HG02943 (cell line): ENCODE results near the gene HAPLN1.
"Not testable (repeated sequence)": the region's sequence is repeated elsewhere in the genome, so short reads cannot be mapped to it uniquely, and the experiment has no call there.

Experiments
- ATAC-seq: cut with Tn5 transposase; IDR thresholded peaks from one replicate; pipeline ENCODE4 v1.9.1; 2021; ENCODE audit warnings: mild to moderate bottlenecking, low read depth, moderate library complexity; ENCODE audit not compliant: unreplicated experiment

Gene HAPLN1

DNA sequence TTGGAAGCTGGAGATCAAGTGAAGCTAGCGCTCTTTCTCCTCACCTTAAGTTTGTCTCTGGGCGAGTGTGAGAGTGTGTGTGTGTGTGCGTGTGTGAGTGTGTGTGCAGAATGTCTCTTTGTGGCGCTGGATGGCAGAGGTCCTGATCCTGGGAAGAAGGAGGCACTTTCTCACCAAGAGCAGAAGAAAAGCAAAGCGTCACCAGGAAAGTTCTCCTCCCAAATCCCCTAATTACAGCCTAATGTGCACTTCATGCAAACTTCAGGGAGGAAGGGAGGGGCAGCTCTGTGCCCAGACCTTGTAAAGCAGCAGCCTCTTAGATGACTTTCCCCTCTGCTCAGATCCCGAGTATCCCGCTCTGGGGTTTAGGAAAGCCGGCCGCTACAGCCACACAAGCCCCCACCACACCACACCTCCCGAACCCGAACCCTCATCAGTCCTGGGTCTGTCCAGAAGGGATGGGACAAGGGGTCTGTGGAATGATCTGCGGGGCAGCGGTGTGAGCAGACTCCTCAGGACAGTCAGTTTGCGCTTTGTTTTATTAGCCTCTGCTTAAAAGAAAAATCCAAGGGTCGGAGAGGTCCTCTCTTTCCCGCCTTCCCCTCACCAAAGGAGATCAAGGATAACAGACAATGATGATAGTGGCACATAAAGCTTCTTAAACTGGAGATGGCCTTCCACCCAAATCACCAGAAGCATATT lies at the start of gene HAPLN1:
Gene HAPLN1, minus strand, starts transcription at position 20 of the 702 bp plus-strand sequence. CDS start 47,332 bp downstream, outside the sequence.
- ATAC-seq = no peak

DNA sequence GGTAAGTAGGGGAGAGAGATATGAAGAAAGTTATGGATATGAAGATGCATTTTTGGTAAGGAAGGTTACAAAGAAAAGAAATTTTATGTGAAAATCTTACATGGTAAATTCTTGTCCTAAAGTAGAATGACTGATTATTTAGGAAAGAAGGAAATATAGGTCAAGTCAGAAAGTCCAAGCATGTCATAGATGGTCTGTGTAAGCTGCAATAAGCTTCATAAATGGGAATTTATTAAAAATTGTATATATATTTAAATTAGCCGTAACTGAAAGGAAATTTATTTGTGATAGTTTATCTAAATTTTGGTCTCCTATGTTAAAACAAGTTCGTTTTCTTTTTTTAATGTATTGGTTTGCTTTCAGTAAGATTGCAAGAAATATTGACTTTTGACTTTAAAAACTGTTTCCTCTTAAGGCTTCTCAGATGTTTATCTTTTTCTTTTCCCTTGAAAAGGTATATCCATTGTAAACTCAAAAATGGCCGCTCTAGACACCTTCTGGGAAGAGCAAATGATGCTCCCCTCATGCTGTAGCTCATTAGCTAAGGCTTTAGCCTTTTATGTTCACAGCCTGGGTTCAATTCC lies 46.8 kb upstream of the HAPLN1 start:
- no peak for ATAC-seq

DNA sequence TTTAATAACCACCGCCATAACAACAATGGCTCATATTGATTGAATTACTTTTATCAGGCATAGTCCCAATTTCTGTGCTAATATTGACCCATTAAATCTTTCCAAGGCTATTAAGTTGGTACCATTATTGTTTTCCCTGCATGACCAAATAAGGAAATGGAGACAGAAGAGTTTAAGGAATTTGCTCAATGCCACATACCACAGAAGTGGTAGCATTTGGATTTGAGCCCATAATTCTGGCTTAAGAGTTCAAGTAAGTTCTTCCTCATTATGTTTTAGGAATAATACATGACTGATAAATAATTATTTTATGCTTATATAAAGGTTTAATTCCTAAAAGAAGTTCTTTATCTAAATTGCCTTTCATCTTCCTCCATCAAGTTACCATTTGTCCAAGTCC lies 43.4 kb upstream of the HAPLN1 start:
- no peak for ATAC-seq

DNA sequence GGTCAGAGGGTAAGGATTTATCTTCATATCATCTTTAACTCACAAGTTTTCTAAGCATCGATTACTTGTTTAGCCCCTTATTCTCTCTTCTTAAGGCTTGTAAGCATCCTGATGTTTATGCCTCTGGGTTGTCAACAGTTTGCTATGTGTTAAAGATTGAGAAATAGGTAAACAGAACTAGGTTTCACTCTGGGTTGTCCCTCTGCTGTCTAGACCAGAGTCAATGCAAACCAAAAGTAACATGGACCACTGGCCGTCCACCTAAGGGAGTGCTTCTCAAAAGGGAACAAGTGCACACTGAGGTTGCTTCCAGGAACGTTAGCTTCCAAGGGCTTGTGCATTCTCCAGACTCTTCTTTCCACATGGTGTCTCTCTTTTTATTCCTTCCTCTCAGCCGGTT lies 39.9 kb upstream of the HAPLN1 start:
- ATAC-seq = no peak

DNA sequence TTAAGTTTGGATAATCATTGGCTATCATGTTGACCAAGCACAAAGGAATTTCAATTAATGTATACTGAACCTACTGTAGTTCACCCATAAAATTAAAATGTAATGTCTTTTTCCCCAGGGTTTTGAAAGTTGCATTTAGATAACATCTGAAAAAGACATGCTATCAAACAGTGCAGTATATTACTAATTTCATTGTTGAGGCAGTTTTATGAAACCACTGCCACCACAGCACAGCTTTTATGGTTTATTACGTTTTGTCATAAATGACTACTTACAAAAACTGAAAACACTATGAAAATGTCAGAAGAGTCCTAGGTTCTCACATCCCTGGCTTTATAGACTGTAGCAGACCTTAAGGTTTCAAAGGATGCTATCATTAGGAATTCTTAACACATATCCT lies 32.0 kb upstream of the HAPLN1 start:
- no peak for ATAC-seq

DNA sequence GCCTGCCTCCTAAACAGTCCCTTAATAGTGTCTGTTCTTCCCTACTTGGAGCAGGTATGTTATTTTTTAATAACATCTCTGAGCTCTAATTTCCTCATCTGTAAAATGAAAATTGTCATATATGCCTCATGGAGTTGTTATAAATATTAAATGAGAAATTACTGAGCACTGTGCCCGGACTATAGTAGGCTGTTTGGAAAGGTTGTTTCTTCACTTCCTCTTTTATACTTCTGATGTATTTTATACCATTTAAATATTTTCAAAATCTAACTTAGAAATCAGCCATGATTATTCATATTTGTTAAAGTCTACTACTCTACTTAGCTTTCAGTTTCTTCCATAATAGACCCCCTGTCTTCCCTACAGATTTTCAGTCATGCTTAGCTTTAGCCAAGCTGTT lies 30.5 kb upstream of the HAPLN1 start:
- ATAC-seq = no peak

DNA sequence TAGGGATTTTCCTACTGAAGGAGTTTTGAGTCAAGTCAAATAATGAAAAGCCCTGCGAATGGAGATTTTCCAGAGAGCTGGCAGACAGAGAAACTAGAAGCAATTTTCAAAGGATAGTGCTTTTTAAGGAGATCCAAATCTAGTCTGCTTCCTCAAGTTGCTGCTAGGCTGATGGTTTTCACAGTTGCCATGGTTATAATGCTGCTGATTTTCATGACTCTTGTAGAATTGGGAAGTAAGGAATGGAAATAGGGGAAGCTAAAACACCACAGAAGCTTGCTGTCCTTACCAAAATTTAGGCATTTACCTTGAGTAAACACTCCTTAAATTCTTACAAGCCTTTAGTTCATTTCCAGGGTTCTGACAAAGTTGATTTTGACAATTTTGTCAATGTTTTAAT lies 30.1 kb upstream of the HAPLN1 start:
- ATAC-seq = no peak

DNA sequence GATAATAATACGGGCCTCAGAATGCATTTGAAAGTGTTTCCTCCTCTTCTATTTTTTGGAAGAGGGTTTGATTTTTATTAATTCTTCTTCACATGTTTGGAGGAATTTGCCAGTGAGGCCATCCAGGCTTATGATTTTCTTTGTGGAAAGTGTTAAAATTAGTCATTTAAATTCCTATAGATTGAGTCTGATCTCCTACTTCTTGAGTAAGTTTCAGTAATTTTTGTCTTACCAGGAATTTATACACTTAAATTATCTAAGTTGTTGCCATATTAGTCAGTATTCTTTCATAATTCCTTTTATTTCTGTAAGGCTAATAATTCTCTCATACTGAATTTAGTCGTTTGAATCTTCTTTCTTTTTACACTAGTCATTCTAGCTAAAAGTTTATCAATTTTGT lies 25.2 kb upstream of the HAPLN1 start:
- ATAC-seq = no peak

DNA sequence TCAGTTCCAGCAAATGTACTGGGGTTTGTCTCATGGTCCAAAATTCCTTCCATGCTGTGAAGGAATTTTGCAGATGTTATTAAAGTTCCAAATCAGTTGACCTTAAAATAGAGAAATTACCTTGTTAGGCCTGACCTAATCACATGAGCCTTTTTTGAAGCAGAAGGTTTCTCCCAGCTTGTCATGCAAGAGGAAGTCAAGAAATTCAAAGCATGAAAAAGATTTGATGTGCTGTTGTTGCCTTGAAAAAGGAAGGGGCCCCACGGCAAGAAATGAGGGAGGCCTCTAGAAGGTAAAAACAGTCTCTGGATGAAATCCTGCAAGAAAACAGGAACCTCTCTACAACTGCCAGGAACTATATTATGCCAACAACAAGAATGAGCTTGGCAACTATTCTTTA lies 24.2 kb upstream of the HAPLN1 start:
- ATAC-seq = no peak

DNA sequence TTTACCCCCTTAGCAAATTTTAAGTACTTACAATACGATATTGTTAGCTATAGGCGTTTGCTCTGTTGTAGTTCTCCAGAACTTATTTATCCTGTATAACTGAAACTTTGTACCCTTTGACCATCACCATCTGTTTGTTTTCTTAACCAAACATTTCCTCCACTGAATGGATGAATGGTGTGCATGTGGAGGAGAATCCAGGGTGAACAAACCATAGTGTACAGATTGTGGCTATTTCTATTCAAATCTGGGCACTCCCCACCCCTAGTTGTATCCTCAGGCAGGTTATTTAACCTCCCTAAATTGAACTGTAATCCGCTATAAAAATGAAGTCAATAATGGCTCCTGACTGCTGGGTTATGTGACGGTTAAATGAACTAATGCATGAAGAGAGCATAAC lies 21.4 kb upstream of the HAPLN1 start:
- ATAC-seq = no peak

DNA sequence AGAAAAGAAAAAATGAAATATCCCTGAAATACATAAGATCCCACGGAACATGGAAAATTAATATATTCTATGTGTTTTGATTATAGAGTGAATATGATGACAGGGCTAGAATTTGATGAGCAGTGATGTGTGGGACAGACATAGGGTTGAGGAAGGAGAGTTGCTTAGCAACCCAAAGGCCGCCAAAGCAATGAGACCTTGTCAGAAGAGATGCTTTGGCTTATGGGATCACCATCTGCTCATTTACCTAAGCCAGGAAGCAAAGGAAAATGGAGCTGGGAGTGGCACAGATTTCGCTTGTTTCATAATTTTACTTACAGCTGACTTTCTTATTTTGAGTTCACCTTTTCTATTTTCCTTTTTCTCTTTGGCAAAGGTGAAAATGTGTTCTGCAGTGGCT lies 20.9 kb upstream of the HAPLN1 start:
- ATAC-seq = no peak

DNA sequence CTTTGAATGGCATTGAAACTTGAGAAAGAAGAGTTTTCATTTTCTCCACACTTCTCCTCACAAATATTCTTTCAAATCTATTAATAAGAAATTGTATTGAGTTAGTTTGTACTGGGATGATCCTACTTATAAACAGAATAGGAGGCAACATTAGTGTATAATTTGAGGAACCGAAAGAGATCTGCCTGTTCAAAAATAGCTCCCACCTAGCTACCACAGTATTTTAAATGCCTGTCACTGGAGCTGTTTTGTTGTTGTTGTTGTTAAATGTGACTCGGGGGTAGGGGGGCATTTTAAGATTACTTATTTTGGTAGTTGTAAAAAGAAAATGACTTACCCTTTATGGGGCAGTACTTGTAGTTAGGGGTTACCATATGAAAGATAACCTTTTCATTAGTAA lies 20.1 kb upstream of the HAPLN1 start:
- no peak for ATAC-seq

DNA sequence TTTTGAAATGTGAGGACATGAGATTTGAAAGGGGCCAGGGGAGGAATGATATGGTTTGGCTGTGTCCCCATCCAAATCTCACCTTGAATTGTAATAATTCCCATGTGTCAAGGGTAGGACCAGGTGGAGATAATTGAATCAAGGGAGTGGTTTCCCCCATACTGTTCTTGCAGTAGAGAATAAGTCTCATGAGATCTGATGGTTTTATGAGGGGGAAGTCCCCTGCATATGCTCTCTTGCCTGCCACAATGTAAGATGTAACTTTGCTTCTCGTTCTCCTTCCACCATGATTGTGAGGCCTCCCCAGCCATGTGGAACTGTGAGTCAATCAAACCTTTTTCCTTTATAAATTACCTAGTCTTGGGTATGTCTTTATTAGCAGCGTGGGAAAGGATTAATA lies 15.5 kb upstream of the HAPLN1 start:
- not testable (repeated sequence) for ATAC-seq

DNA sequence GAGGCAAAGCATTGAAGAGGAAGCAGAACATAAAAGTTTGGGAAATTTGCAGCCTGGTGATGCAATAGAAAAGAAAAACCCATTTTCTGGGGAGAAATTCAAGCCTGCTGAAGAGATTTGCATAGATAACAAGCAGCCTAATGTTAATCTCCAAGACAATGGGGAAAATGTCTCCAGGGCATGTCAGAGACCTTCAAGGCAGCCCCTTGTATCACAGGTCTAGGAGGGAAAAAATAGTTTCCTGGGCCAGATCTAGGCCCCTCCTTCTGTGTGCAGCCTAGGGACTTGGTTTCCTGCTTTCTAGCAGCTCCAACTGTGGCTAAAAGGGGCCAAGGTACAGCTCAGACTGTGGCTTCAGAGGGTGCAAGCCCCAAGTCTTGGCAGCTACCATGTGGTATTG lies 14.4 kb upstream of the HAPLN1 start:
- not testable (repeated sequence) for ATAC-seq

DNA sequence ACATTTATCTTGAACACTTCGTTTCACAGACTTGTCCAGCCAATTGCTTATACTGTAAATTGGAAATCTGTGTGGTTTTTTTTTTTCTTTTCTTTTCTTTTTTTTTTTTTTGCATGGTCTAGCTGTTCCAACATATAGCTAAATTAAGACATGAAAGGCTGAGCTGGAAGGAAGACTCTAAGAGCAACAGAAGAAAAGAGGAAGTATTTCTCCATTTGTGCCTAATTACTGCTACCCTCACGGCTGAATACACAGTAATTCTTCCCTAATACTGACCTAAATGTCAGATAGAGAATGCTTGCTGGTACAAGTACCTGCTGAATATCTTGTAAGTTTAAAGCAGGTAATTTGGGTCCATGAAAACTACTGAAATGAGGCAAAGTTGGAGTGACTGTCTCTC lies 11.0 kb upstream of the HAPLN1 start:
- no peak for ATAC-seq

DNA sequence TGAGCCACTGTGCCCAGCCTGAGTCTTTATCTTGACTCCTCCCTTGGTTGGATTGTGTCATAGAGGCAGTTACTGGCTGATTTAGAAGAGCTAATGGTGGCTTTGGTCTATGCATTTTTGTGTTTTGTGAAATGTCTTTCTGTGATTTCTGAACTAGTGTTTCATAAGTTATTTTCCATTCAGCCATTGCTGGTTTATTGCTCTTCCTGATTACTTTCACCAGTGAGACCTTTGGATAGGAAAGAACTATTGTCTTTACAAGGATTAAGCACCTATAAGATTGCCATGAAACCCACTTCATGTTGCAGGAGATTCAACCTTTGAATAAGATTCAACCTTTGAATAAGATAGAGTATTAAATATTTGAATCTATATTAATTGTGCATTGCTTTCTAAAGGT lies 8.7 kb upstream of the HAPLN1 start:
- no peak for ATAC-seq

DNA sequence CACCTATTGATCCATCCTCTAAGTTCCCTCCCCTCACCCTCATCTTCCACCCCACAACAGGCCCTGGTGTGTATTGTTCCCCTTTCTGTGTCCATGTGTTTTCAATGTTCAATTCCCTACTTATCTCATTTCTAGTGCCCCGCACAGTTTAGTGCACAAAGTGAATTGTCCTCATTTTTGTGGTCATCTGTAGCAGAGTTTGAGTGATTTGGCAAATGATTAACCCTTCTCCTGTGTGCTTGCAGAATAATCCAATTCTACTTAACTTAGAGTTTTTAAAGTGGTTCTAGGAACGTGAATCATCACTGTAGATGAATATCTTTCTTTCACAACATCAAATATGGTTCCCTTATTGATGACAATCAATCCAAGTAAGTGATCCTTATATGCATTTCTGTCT lies 6.3 kb upstream of the HAPLN1 start:
- no peak for ATAC-seq

DNA sequence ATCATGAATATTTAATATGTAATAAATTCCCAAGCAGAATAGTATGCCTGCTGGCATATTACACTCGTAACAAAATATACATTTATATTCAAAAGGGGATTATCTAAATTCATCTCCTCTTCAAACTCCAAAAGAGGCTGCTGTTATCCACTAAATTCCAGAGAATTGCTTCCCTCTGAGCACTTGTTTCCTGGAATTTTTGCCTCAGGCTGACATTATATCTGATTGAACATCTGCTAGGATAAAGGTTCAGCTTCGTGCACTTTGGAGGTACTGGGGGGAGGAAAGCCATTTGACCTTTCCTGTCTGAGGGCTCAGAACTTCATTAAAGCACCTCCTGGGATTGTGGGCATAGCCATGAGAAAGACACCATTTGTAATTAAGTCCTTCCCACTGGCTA lies 4.3 kb upstream of the HAPLN1 start:
- no peak for ATAC-seq

DNA sequence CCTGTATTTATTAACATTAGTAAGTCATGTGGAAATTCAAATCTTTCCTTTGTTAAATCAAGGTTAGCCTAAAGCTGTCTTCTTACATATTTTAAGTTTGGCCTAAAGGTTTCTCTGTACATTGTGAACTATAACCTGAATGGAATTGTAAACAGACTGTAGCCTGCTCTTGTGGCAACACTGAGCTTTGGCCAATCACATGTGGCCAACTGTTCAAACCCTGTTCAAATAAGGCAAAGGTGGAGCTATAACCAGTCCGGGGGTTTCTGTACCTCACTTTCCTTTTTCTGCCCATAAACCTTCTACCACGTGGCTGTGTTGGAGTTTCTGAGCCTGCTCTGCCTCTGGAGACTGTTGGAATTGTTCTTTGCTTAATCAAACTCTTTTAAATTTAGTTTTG lies 3.3 kb upstream of the HAPLN1 start:
- no peak for ATAC-seq

DNA sequence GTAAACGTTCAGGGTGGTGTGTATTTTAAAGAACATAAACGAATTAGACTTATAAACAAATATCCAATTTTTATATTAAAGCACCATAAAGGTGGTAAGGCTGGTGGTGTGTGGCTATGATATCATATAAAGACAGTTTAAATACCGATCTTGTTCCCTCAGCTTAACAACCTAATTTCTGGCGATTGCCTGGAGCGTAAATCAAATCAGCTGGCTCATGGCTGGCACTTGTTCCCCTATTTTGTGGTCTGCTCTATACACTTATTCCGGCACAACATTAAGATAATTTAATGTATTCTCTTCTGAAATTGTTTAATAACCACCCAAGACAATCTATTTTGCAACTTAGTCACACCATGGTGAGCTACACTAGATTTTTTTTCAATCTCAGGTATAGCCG lies 2.4 kb upstream of the HAPLN1 start:
- ATAC-seq = no peak

DNA sequence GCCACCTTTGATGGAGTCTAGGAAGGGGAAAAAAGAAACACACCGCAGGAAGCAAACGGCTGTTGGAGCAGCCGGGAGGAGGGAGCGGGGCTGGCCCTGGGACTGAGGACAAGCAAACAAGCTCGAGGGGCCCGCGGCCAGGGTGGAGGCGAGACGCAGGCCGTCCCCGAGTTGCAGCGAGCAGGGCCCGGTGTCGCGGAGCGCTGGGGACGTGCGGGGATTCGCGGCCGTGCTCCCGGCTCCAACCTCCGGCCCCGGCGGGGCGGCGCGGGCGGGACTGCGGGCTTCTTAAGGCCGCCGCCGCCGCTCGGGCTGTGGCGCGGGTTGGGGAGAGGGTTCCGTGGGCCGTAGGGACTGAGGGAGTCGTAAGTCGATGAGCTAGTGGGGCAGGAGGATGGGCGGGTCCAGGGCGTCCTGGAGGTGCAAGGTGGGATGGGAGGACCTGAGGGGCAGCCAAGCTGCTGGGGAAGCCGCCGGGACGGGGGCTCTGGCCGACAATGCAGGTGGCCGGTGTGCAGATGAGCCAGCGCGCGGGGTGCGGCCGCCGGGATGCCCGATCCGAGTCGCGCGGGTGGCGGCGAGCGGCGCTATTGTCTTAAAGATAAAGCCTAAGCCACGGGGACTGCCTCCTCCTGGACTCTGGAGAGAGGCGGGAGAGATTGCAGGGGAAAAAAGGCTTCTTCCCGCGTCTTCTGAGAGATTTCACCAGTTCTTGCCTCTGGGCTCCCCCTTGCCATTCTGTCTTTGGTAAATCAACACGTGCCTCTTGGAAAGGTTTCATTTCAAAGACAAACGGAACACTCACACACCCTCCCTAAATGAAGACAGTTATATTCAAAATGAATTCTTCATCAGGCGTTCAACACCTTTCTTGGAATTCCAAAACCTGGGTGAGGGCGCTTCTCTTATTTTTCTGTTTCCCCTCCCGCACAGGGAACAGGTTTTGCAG lies 1.6 kb upstream of the HAPLN1 start:
- no peak for ATAC-seq
